Karpas-422 (cell line): ENCODE measurements around the gene MYBBP1A. TPM values are rescaled to one million over a fixed set of nuclear protein-coding genes. Genes with fewer than 3 reads are reported as not detected.

Source experiments
- DNase-seq: peaks from one replicate; pipeline ENCODE4 v3.0.0-alpha.2; 2015
- H2AFZ ChIP-seq: fragments of 200-600 bp; sonication (generic); 2 replicates; pipeline ENCODE4 v1.6.1; 2014; ENCODE audit warnings: antibody characterized with exemption, low read length, mixed read lengths
- H3K27ac ChIP-seq: fragments of 200-600 bp; sonication (generic); 2 replicates; pipeline ENCODE4 v1.5.1; 2014; ENCODE audit warnings: mild to moderate bottlenecking, low read length, moderate library complexity
- H3K27me3 ChIP-seq: fragments of 200-600 bp; sonication (generic); 2 replicates; pipeline ENCODE4 v1.6.1; 2014; ENCODE audit warnings: low read length, mixed read lengths
- H3K36me3 ChIP-seq: fragments of 200-600 bp; sonication (generic); 2 replicates; pipeline ENCODE4 v1.6.1; 2014; ENCODE audit warnings: low read length, mixed read lengths; ENCODE audit not compliant: insufficient read depth
- H3K4me1 ChIP-seq: fragments of 200-600 bp; sonication (generic); 2 replicates; pipeline ENCODE4 v1.6.1; 2014; ENCODE audit warnings: mild to moderate bottlenecking, low read length, mixed read lengths
- H3K4me2 ChIP-seq: fragments of 200-600 bp; sonication (generic); 2 replicates; pipeline ENCODE4 v1.6.1; 2014; ENCODE audit warnings: low read length, low read depth, mild to moderate bottlenecking; ENCODE audit not compliant: poor library complexity, severe bottlenecking
- H3K4me3 ChIP-seq: fragments of 200-600 bp; sonication (generic); 2 replicates; pipeline ENCODE4 v1.5.1; 2014; ENCODE audit warnings: mild to moderate bottlenecking, antibody characterized with exemption, low read length, mixed read lengths
- H3K79me2 ChIP-seq: fragments of 200-600 bp; sonication (generic); 2 replicates; pipeline ENCODE4 v1.6.1; 2014; ENCODE audit warnings: mild to moderate bottlenecking, low read length, mixed read lengths
- H3K9ac ChIP-seq: fragments of 200-600 bp; sonication (generic); 2 replicates; pipeline ENCODE4 v1.6.0; 2014; ENCODE audit warnings: low read length
- H3K9me2 ChIP-seq: fragments of 200-600 bp; sonication (generic), shearing (Covaris generic); replicated peaks from 2 replicates; pipeline ENCODE4 v1.6.0; 2014; ENCODE audit warnings: mild to moderate bottlenecking, low read length, moderate library complexity; ENCODE audit not compliant: insufficient read depth
- H3K9me3 ChIP-seq: fragments of 300-700, 200-600 bp; sonication (generic); 2 replicates; pipeline ENCODE4 v1.6.1; 2014; ENCODE audit warnings: low read length, mixed read lengths
- H4K20me1 ChIP-seq: fragments of 200-600 bp; sonication (generic); 2 replicates; pipeline ENCODE4 v1.6.1; 2014; ENCODE audit warnings: mild to moderate bottlenecking, antibody characterized with exemption, low read length, low read depth; ENCODE audit not compliant: insufficient read depth
- total RNA-seq: library from RNA; depleted of rRNA; stranded (reverse); fragments of >200 nt; shearing (Covaris generic); gene quantifications from 2 replicates; pipeline ENCODE4 v1.2.3, GENCODE V29; 2014; ENCODE audit warnings: low replicate concordance

Gene MYBBP1A
- total RNA-seq, 1 experiment from 2014 or later, result 48.2 TPM

GRCh38 chr17:4531988-4532736 lies 23.0 kb downstream of the MYBBP1A start:
- peak; percentile 66 for DNase-seq
- H3K9ac ChIP-seq, result no peak overlapping the region
- H3K79me2 ChIP-seq, result no peaks in the 10 kb centered on the region
- H3K27me3 ChIP-seq, result no peaks in the 10 kb centered on the region
- H3K4me2 ChIP-seq, result no peak overlapping the region
- no peaks in the 10 kb centered on the region for H3K9me3 ChIP-seq
- H4K20me1 ChIP-seq, result peaks cover 12% of the 10 kb centered on the region; the same call in 1 of the 2 replicates
- no peak overlapping the region for H3K27ac ChIP-seq
- H3K4me3 ChIP-seq, result no peak overlapping the region
- H3K36me3 ChIP-seq, result no peaks in the 10 kb centered on the region
- H2AFZ ChIP-seq, result no peak overlapping the region
- no peaks in the 10 kb centered on the region for H3K9me2 ChIP-seq
- H3K4me1 ChIP-seq, result no peaks in the 10 kb centered on the region

- Histone ChIP-seq H3K4me3 (no peak overlapping the region), H4K20me1 (peaks cover 7% of the 10 kb centered on the region; the same call in 1 of the 2 replicates), H3K9ac (no peak overlapping the region), H3K27ac (no peak overlapping the region), H3K9me3 (no peaks in the 10 kb centered on the region), H3K27me3 (no peaks in the 10 kb centered on the region), H3K9me2 (no peaks in the 10 kb centered on the region), H3K4me1 (no peaks in the 10 kb centered on the region), H3K79me2 (no peaks in the 10 kb centered on the region), H3K36me3 (no peaks in the 10 kb centered on the region), H2AFZ (no peak overlapping the region), H3K4me2 (no peak overlapping the region)
- peak; percentile 45 for DNase-seq
Measured at GRCh38 chr17:4530799-4531730, 24.1 kb downstream of the MYBBP1A start.

GRCh38 chr17:4529533-4530152 lies 25.5 kb downstream of the MYBBP1A start:
- H2AFZ ChIP-seq, result no peak overlapping the region
- H3K4me2 ChIP-seq, result no peak overlapping the region
- H3K9ac ChIP-seq, result no peak overlapping the region
- no peak overlapping the region for H3K4me3 ChIP-seq
- H3K9me3 ChIP-seq, result no peaks in the 10 kb centered on the region
- H3K9me2 ChIP-seq, result no peaks in the 10 kb centered on the region
- peaks cover 7% of the 10 kb centered on the region; the same call in 1 of the 2 replicates for H4K20me1 ChIP-seq
- no peaks in the 10 kb centered on the region for H3K36me3 ChIP-seq
- H3K27me3 ChIP-seq, result no peaks in the 10 kb centered on the region
- H3K27ac ChIP-seq, result no peak overlapping the region
- no peaks in the 10 kb centered on the region for H3K79me2 ChIP-seq
- DNase-seq, result no peak
- H3K4me1 ChIP-seq, result no peaks in the 10 kb centered on the region

- no peak overlapping the region for H2AFZ ChIP-seq
Measured at GRCh38 chr17:4527566-4528125, 27.5 kb downstream of the MYBBP1A start.

GRCh38 chr17:4527134-4527533 lies 28.1 kb downstream of the MYBBP1A start:
- H3K9me2 ChIP-seq, result no peaks in the 10 kb centered on the region
- no peak overlapping the region for H3K9ac ChIP-seq
- H3K9me3 ChIP-seq, result no peaks in the 10 kb centered on the region
- no peak for DNase-seq
- H4K20me1 ChIP-seq, result peaks cover 4% of the 10 kb centered on the region; the same call in 1 of the 2 replicates
- H3K4me1 ChIP-seq, result no peaks in the 10 kb centered on the region
- H3K4me2 ChIP-seq, result no peak overlapping the region
- no peak overlapping the region for H3K27ac ChIP-seq
- no peaks in the 10 kb centered on the region for H3K27me3 ChIP-seq
- H3K36me3 ChIP-seq, result no peaks in the 10 kb centered on the region
- H2AFZ ChIP-seq, result no peak overlapping the region
- no peaks in the 10 kb centered on the region for H3K79me2 ChIP-seq
- no peak overlapping the region for H3K4me3 ChIP-seq

More at GRCh38 chr17:4527566-4528125, 27.5 kb downstream of the MYBBP1A start:
- H3K9me2 ChIP-seq, result no peaks in the 10 kb centered on the region
- H4K20me1 ChIP-seq, result peaks cover 7% of the 10 kb centered on the region; the same call in 1 of the 2 replicates
- H3K36me3 ChIP-seq, result no peaks in the 10 kb centered on the region
- H3K9ac ChIP-seq, result no peak overlapping the region
- no peak for DNase-seq
- H3K4me1 ChIP-seq, result no peaks in the 10 kb centered on the region
- no peak overlapping the region for H3K4me2 ChIP-seq
- H3K27ac ChIP-seq, result no peak overlapping the region
- H3K4me3 ChIP-seq, result no peak overlapping the region
- H3K79me2 ChIP-seq, result no peaks in the 10 kb centered on the region
- no peaks in the 10 kb centered on the region for H3K9me3 ChIP-seq
- H3K27me3 ChIP-seq, result no peaks in the 10 kb centered on the region

GRCh38 chr17:4525691-4526397 lies 29.3 kb downstream of the MYBBP1A start:
- Histone ChIP-seq H3K27ac (no peak overlapping the region), H2AFZ (no peak overlapping the region), H3K9me3 (no peaks in the 10 kb centered on the region), H3K4me3 (no peak overlapping the region), H3K9me2 (no peaks in the 10 kb centered on the region), H3K36me3 (no peaks in the 10 kb centered on the region), H3K79me2 (no peaks in the 10 kb centered on the region), H3K4me1 (no peaks in the 10 kb centered on the region), H4K20me1 (no peaks in the 10 kb centered on the region), H3K9ac (no peak overlapping the region), H3K4me2 (no peak overlapping the region), H3K27me3 (no peaks in the 10 kb centered on the region)
- no peak for DNase-seq

- no peaks in the 10 kb centered on the region for H4K20me1 ChIP-seq
- no peaks in the 10 kb centered on the region for H3K9me2 ChIP-seq
- H3K36me3 ChIP-seq, result no peaks in the 10 kb centered on the region
- no peaks in the 10 kb centered on the region for H3K4me1 ChIP-seq
- no peak for DNase-seq
- no peaks in the 10 kb centered on the region for H3K9me3 ChIP-seq
- H3K79me2 ChIP-seq, result no peaks in the 10 kb centered on the region
- H3K27me3 ChIP-seq, result no peaks in the 10 kb centered on the region
- no peak overlapping the region for H3K4me3 ChIP-seq
- H3K9ac ChIP-seq, result no peak overlapping the region
- H3K4me2 ChIP-seq, result no peak overlapping the region
- H3K27ac ChIP-seq, result no peak overlapping the region
- no peak overlapping the region for H2AFZ ChIP-seq
Measured at GRCh38 chr17:4523946-4524345, 31.2 kb downstream of the MYBBP1A start.
